Gastrocnemius medialis (tissue), 4 donors: ENCODE data around the gene CPLANE2. TPM values are rescaled to one million over a fixed set of nuclear protein-coding genes. Genes with fewer than 3 reads are reported as not detected.
"Not testable (repeated sequence)": the region's sequence is repeated elsewhere in the genome, so short reads cannot be mapped to it uniquely, and the experiment has no call there.

ENCODE experiments used
- ATAC-seq, 2 donors: fragments of 150-250 bp; one replicate each; pipeline ENCODE4 v1.9.1; 2016
- DNase-seq, 2 donors: peaks; one replicate each; pipeline ENCODE4 v3.0.0-alpha.2; 2019
- H3K27ac ChIP-seq, 4 donors: fragments of 200-600 bp; sonication (generic); 1 replicate in 1 of 4; 2 replicates in 3 of 4; pipeline ENCODE4 v1.5.1; 2016 to 2018; ENCODE audit warnings: mild to moderate bottlenecking in 2 of 4, moderate library complexity in 1 of 4
- H3K27me3 ChIP-seq, 3 donors: fragments of 200-600 bp; sonication (generic) in 2 of 3; 1 replicate in 1 of 3; 2 replicates in 2 of 3; pipeline versions ENCODE4 v1.5.1 to v1.6.0; 2016 to 2019; ENCODE audit warnings: mild to moderate bottlenecking in 1 of 3, moderate library complexity in 1 of 3
- H3K36me3 ChIP-seq, 2 donors: fragments of 200-600 bp; sonication (generic) in 1 of 2; one replicate each; pipeline ENCODE4 v1.5.1; 2017 to 2018
- H3K4me1 ChIP-seq, 2 donors: fragments of 200-600 bp; sonication (generic) in 1 of 2; one replicate each; pipeline ENCODE4 v1.5.1; 2016 to 2017; ENCODE audit warnings: mild to moderate bottlenecking in 2 of 2
- H3K4me3 ChIP-seq, 4 donors: fragments of 200-600 bp; sonication (generic) in 3 of 4; 1 replicate in 1 of 4; 2 replicates in 3 of 4; pipeline ENCODE4 v1.5.1; 2016 to 2019; ENCODE audit warnings: mild to moderate bottlenecking in 2 of 4
- H3K9me3 ChIP-seq, 3 donors: fragments of 200-600 bp; sonication (generic) in 2 of 3; 1 replicate in 1 of 3; 2 replicates in 2 of 3; pipeline ENCODE4 v1.5.1; 2016 to 2019
- POLR2A ChIP-seq, 2 donors: fragments of 450-650 bp; IDR thresholded peaks; one replicate each; pipeline ENCODE4 v1.6.1; 2017; ENCODE audit warnings: antibody characterized with exemption in 2 of 2, mild to moderate bottlenecking in 2 of 2, moderate library complexity in 2 of 2
- in situ Hi-C, 4 donors: fragments of 200-750 bp; cut with MboI; loops; one replicate each; pipeline versions ENCODE4 v1.15.0 to v1.8.0; 2017; ENCODE audit warnings: low sequenced_read_pairs in 4 of 4
- intact Hi-C: fragments of 100-400 bp; cut with DNase I; formaldehyde crosslinking; loops from one replicate; pipeline ENCODE4 v1.15.1; 2023; ENCODE audit warnings: low total_unique reads
- total RNA-seq, 4 donors: library from RNA; depleted of rRNA; stranded (reverse); fragments of >200 nt; gene quantifications; one replicate each; pipeline versions ENCODE4 v1.1.0 to v1.2.3, GENCODE V29; 2016
- TF ChIP-seq, protein P1 (sequence below), 5 experiments: fragments of 450-650 bp in 3 of 5; fragments of 200-600 bp in 2 of 5; sonication (generic) in 2 of 5; IDR thresholded peaks in 4 of 5; conservative IDR thresholded peaks in 1 of 5; 1 replicate in 4 of 5; 2 replicates in 1 of 5; pipeline ENCODE4 v1.5.1; 2016 to 2019; ENCODE audit warnings: antibody characterized with exemption in 5 of 5, mild to moderate bottlenecking in 3 of 5, moderate library complexity in 3 of 5

Gene CPLANE2
- total RNA-seq, 4 donors from 2014 or later = 0.46 to 6.3 (median 3.1) TPM

DNA sequence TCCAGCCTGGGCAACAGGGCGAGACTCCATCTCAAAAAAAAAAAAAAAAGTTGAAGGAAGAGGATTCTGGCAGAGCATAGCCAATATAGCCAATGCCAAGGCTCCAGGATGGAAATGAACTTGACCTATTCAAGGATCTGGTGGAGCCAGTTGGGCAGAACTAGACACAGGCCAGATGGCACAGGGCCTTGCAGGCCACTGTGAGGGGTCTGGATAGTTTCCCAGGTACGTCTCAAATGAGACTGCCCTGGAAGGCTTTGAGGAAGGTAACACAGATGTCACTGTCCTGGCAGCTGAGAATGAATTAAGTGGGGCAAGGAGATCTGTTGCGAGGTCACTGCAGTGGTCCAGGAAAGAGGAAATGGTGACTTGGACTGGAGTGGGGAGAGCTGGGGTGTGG is 12.5 kb downstream of the CPLANE2 start:
- no peaks in the 10 kb centered on the region for H3K36me3 ChIP-seq
- ATAC-seq (no peak), DNase-seq (no peak)
- intact Hi-C loops (no loop called here), in situ Hi-C loops (no loop called here)
- no peak for TF ChIP-seq POLR2A (IDR thresholded peaks at IDR 0.05)
- TF ChIP-seq, protein P1, sequence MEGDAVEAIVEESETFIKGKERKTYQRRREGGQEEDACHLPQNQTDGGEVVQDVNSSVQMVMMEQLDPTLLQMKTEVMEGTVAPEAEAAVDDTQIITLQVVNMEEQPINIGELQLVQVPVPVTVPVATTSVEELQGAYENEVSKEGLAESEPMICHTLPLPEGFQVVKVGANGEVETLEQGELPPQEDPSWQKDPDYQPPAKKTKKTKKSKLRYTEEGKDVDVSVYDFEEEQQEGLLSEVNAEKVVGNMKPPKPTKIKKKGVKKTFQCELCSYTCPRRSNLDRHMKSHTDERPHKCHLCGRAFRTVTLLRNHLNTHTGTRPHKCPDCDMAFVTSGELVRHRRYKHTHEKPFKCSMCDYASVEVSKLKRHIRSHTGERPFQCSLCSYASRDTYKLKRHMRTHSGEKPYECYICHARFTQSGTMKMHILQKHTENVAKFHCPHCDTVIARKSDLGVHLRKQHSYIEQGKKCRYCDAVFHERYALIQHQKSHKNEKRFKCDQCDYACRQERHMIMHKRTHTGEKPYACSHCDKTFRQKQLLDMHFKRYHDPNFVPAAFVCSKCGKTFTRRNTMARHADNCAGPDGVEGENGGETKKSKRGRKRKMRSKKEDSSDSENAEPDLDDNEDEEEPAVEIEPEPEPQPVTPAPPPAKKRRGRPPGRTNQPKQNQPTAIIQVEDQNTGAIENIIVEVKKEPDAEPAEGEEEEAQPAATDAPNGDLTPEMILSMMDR (IDR thresholded peaks at IDR 0.05 in 4 of 5, conservative IDR thresholded peaks at IDR 0.05 in 1 of 5) = no peak
- no peak overlapping the region for H3K27ac ChIP-seq
- no peaks in the 10 kb centered on the region for H3K9me3 ChIP-seq
- H3K4me1 ChIP-seq = peaks cover 0 to 8% of the 10 kb centered on the region in 2 donors
- H3K4me3 ChIP-seq = no peak overlapping the region
- H3K27me3 ChIP-seq = peaks cover 17 to 29% (median 24%) of the 10 kb centered on the region in 3 donors

DNA sequence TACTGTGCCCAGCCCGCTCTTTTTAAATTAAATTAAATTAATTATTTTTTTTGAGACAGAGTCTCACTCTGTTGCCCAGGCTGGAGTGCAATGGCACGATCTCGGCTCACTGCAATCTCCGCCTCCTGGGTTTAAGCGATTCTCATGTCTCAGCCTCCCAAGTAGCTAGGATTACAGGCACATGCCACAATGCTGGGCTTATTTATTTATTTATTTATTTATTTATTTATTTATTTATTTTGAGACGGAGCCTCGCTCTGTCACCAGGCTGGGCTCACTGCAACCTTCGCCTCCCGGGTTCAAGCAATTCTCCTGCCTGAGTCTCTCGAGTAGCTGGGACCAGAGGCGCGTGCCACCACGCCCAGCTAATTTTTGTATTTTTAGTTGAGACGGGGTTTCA is 14.3 kb downstream of the CPLANE2 start:
- H3K4me3 ChIP-seq, H3K36me3 ChIP-seq, H3K27ac ChIP-seq, ATAC-seq, H3K4me1 ChIP-seq, H3K9me3 ChIP-seq, DNase-seq, intact Hi-C loops, in situ Hi-C loops: not testable (repeated sequence)
- peaks cover 14 to 18% (median 15%) of the 10 kb centered on the region in 3 donors for H3K27me3 ChIP-seq

DNA sequence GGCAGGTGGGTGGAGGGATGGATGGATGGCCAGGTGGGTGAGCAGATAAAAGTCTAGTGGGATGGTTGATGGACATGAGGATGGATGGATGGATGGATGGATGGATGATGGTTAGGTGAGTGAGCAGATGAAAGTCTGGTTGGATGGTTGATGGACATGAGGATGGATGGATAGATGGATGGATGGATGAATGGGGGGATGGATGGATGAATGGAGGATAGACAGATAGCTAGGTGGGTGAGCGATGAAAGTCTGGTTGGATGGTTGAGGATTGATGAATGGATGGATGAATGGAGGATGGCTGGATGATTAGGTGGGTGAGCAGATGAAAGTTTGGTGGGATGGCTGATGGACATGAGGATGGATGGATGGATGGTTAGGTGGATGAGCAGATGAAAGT is 15.5 kb downstream of the CPLANE2 start:
- Histone ChIP-seq H3K27ac (no peak overlapping the region), H3K4me1 (peaks cover 5 to 12% of the 10 kb centered on the region in 2 donors), H3K36me3 (no peaks in the 10 kb centered on the region), H3K27me3 (peaks cover 3 to 6% (median 3%) of the 10 kb centered on the region in 3 donors), H3K9me3 (no peaks in the 10 kb centered on the region), H3K4me3 (no peak overlapping the region)
- ATAC-seq = no peak
- TF ChIP-seq POLR2A (IDR thresholded peaks at IDR 0.05) = no peak
- TF ChIP-seq, protein P1 (IDR thresholded peaks at IDR 0.05 in 4 of 5, conservative IDR thresholded peaks at IDR 0.05 in 1 of 5) = no peak
- in situ Hi-C loops = no loop called here
- no peak for DNase-seq
- intact Hi-C loops = no loop called here

DNA sequence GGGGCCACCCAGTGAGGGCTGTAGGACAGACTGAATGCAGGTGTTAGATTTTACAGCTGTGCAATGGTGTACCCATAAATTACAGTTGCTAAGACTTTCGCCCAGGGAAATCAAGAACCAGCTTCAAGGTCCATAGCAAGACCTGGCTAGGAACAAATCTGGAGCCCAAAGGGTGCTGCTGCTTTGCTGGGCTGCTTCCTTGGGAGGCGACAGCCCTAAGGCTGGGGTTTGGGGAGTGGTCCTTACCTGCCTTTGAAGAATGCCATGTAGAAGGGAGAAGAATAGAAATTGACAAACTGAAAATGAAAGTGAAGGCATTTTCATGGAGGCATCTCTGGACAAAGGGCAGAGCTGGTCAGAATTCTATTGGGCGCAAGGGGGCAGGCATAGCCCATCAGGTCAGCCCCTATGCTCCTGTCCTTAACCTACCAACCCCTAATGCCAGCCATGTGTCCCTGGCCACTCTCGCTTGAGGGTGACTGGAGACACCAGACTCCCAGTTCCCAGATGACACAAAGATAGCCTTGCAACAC is 16.9 kb downstream of the CPLANE2 start:
- Histone ChIP-seq H3K27me3 (peaks cover 0 to 2% (median 0%) of the 10 kb centered on the region in 3 donors), H3K4me3 (no peak overlapping the region), H3K36me3 (no peaks in the 10 kb centered on the region), H3K9me3 (no peaks in the 10 kb centered on the region), H3K27ac (no peak overlapping the region), H3K4me1 (peaks cover 12 to 16% of the 10 kb centered on the region in 2 donors)
- TF ChIP-seq, protein P1 (IDR thresholded peaks at IDR 0.05 in 4 of 5, conservative IDR thresholded peaks at IDR 0.05 in 1 of 5) = no peak
- no peak for TF ChIP-seq POLR2A (IDR thresholded peaks at IDR 0.05)
- no peak for ATAC-seq
- DNase-seq = no peak
- intact Hi-C loops = no loop called here
- in situ Hi-C loops = no loop called here

DNA sequence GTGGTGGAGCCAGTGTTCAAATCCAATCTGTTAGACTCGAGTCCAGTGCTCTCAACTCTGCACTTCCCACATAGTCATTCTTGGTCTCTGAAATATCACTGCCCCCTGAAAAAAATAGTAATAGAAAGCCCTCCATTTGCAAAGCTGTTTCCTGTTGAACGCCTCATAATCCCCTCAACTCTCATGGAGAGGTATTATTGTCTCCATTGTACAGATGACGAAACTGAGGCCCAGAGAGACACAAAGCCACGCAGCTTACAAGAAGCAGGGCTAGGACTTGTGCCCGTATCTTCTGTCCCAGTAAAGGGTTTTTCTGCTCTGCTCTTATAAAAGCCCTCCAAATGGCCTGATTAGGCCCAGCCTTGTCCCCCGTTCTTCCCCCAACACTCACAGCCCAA is 18.3 kb downstream of the CPLANE2 start:
- no peak for ATAC-seq
- Histone ChIP-seq H3K9me3 (no peaks in the 10 kb centered on the region), H3K4me1 (peaks cover 12 to 16% of the 10 kb centered on the region in 2 donors), H3K4me3 (no peak overlapping the region), H3K27me3 (peaks cover 0 to 2% (median 2%) of the 10 kb centered on the region in 3 donors), H3K27ac (no peak overlapping the region), H3K36me3 (no peaks in the 10 kb centered on the region)
- TF ChIP-seq, protein P1 (IDR thresholded peaks at IDR 0.05 in 4 of 5, conservative IDR thresholded peaks at IDR 0.05 in 1 of 5) = no peak
- no peak for TF ChIP-seq POLR2A (IDR thresholded peaks at IDR 0.05)
- intact Hi-C loops = no loop called here
- no peak for DNase-seq
- in situ Hi-C loops = no loop called here
